NB4 (cell line): ENCODE data around the gene NRSN1.

Experiments
- DNase-seq: peaks from one replicate; pipeline ENCODE4 v3.0.0; 2010; ENCODE audit warnings: low read depth
- H3K4me3 ChIP-seq: one replicate; pipeline ENCODE4 v1.5.1; 2011; ENCODE audit warnings: mild to moderate bottlenecking, low read depth, low read length, moderate library complexity
- MYC ChIP-seq: IDR thresholded peaks from 2 replicates; pipeline ENCODE4 v1.6.1; 2011; ENCODE audit warnings: low read depth, low read length
- POLR2A ChIP-seq: IDR thresholded peaks from 2 replicates; pipeline ENCODE4 v1.6.1; 2011; ENCODE audit warnings: mild to moderate bottlenecking; ENCODE audit not compliant: insufficient read length; ENCODE audit errors: extremely low read depth
- TF ChIP-seq, protein P1 (sequence below): IDR thresholded peaks from 2 replicates; pipeline ENCODE4 v1.6.1; 2011; ENCODE audit warnings: low read depth, low read length
- TF ChIP-seq, protein P2 (sequence below): IDR thresholded peaks from one replicate; pipeline ENCODE4 v1.5.1; 2012; ENCODE audit warnings: low read depth, low read length

The NRSN1 gene

GRCh38 chr6:24145690-24146131 lies 19.7 kb downstream of the NRSN1 start:
- TF ChIP-seq, protein P1, sequence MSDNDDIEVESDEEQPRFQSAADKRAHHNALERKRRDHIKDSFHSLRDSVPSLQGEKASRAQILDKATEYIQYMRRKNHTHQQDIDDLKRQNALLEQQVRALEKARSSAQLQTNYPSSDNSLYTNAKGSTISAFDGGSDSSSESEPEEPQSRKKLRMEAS = no peak
- TF ChIP-seq, protein P2, sequence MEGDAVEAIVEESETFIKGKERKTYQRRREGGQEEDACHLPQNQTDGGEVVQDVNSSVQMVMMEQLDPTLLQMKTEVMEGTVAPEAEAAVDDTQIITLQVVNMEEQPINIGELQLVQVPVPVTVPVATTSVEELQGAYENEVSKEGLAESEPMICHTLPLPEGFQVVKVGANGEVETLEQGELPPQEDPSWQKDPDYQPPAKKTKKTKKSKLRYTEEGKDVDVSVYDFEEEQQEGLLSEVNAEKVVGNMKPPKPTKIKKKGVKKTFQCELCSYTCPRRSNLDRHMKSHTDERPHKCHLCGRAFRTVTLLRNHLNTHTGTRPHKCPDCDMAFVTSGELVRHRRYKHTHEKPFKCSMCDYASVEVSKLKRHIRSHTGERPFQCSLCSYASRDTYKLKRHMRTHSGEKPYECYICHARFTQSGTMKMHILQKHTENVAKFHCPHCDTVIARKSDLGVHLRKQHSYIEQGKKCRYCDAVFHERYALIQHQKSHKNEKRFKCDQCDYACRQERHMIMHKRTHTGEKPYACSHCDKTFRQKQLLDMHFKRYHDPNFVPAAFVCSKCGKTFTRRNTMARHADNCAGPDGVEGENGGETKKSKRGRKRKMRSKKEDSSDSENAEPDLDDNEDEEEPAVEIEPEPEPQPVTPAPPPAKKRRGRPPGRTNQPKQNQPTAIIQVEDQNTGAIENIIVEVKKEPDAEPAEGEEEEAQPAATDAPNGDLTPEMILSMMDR = no peak
- TF ChIP-seq MYC (no peak), POLR2A (no peak)
- no peak for DNase-seq
- no peak overlapping the region for H3K4me3 ChIP-seq

DNA sequence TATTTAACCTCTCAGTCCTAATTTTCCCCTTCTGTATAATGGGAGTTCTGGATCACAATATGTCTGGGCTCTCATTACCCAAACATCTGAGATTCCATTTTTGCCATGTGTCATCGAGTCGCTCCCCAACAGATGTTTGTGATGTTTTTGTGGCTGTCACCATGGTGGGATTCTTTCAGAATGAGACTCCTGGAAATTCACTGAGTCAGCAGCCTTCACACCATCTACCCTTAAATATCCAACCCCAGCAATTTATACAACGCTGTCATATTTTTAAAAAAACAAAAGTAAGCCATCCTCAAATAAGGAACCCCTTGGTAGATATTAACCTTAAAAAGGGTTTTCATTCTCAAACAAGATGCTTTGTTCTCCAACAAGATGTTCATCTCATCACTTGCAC lies 20.9 kb downstream of the NRSN1 start:
- H3K4me3 ChIP-seq = no peak overlapping the region
- DNase-seq = no peak
- TF ChIP-seq MYC = no peak
- TF ChIP-seq, protein P2 = no peak
- no peak for TF ChIP-seq POLR2A
- TF ChIP-seq, protein P1 = no peak

GRCh38 chr6:24147511-24148153 lies 21.6 kb downstream of the NRSN1 start:
- no peak overlapping the region for H3K4me3 ChIP-seq
- DNase-seq = no peak
- no peak for TF ChIP-seq MYC
- TF ChIP-seq, protein P1 = no peak
- no peak for TF ChIP-seq POLR2A
- TF ChIP-seq, protein P2 = no peak

DNA sequence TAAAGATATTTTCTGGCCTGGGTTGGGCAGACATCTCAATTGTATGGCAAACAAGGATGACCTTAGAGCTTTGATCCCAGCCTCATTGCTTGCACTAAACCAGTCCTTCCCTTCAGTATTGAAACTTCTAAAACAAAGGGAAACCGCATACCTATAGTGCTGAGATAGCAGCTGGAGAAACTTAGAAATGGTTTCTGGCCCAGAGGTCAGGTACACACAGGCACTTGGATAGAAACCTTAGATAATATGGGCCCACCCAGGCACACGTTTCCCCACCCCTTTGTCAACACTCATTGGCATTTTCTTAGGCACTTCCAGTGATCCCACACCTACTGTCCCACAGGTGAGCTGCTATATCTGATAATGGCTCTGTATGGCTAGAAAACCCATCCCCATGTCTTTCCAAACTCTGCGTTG lies 22.1 kb downstream of the NRSN1 start:
- H3K4me3 ChIP-seq = no peak overlapping the region
- no peak for TF ChIP-seq MYC
- no peak for TF ChIP-seq POLR2A
- TF ChIP-seq, protein P1 = no peak
- TF ChIP-seq, protein P2 = no peak
- no peak for DNase-seq

- TF ChIP-seq, protein P2 = no peak
- no peak for TF ChIP-seq POLR2A
- TF ChIP-seq, protein P1 = no peak
- TF ChIP-seq MYC = no peak
- no peak for DNase-seq
Observed at GRCh38 chr6:24148684-24149083, 22.7 kb downstream of the NRSN1 start.

More at GRCh38 chr6:24148684-24149083, 22.7 kb downstream of the NRSN1 start:
- no peak overlapping the region for H3K4me3 ChIP-seq
